Fibroblast of lung (primary cell): ENCODE results near the gene CSF3R. TPM values are rescaled to one million over a fixed set of nuclear protein-coding genes. Genes with fewer than 3 reads are reported as not detected.

ENCODE experiments used
- DNase-seq, 2 donors: peaks; one replicate each; pipeline versions ENCODE4 v3.0.0 to v3.0.0-alpha.2; 2010; ENCODE audit warnings: low read depth in 2 of 2
- H2AFZ ChIP-seq: 2 replicates; pipeline ENCODE4 v1.5.1; 2012; ENCODE audit warnings: low read length, control low read depth, inconsistent platforms
- H3K27ac ChIP-seq: 2 replicates; pipeline ENCODE4 v1.5.1; 2011; ENCODE audit warnings: low read length, control low read depth; ENCODE audit not compliant: insufficient read depth
- H3K27me3 ChIP-seq: 2 replicates; pipeline ENCODE4 v1.5.1; 2011; ENCODE audit warnings: mild to moderate bottlenecking, low read length; ENCODE audit not compliant: control insufficient read depth, insufficient read depth
- H3K36me3 ChIP-seq: 2 replicates; pipeline ENCODE4 v1.5.1; 2011; ENCODE audit warnings: low read length; ENCODE audit not compliant: control insufficient read depth, insufficient read depth
- H3K4me1 ChIP-seq: 2 replicates; pipeline ENCODE4 v1.5.1; 2011; ENCODE audit warnings: low read length; ENCODE audit not compliant: control insufficient read depth, insufficient read depth; ENCODE audit errors: extremely low read depth
- H3K4me2 ChIP-seq: 2 replicates; pipeline ENCODE4 v1.5.1; 2011; ENCODE audit warnings: low read length, control low read depth; ENCODE audit not compliant: insufficient read depth; ENCODE audit errors: extremely low read depth
- H3K4me3 ChIP-seq, 4 experiments: fragments of 200-600 bp in 1 of 4; sonication (generic) in 1 of 4; replicated peaks in 1 of 4; 2 replicates each; pipeline ENCODE4 v1.5.1; 2011 to 2016; ENCODE audit warnings: low read length in 4 of 4, low read depth in 3 of 4, mild to moderate bottlenecking in 3 of 4, control low read depth in 2 of 4, inconsistent platforms in 1 of 4, mixed read lengths in 1 of 4; ENCODE audit not compliant: insufficient read depth in 1 of 4; ENCODE audit errors: control extremely low read depth in 1 of 4
- H3K79me2 ChIP-seq: 2 replicates; pipeline ENCODE4 v1.5.1; 2012; ENCODE audit warnings: mild to moderate bottlenecking, low read length, inconsistent platforms; ENCODE audit not compliant: control insufficient read depth, insufficient read depth
- H3K9ac ChIP-seq: 2 replicates; pipeline ENCODE4 v1.5.1; 2011; ENCODE audit warnings: mild to moderate bottlenecking, low read length, control low read depth; ENCODE audit not compliant: insufficient read depth
- H3K9me3 ChIP-seq: 2 replicates; pipeline ENCODE4 v1.5.1; 2012; ENCODE audit warnings: low read depth, low read length; ENCODE audit not compliant: control insufficient read depth, insufficient read depth
- H4K20me1 ChIP-seq: 2 replicates; pipeline ENCODE4 v1.5.1; 2011; ENCODE audit warnings: low read length; ENCODE audit not compliant: control insufficient read depth, insufficient read depth; ENCODE audit errors: extremely low read depth
- CTCF ChIP-seq, 2 donors: IDR thresholded peaks in 1 of 2; conservative IDR thresholded peaks in 1 of 2; 1 replicate in 1 of 2; 2 replicates in 1 of 2; pipeline ENCODE4 v1.5.1; 2011 to 2012; ENCODE audit warnings: low read length in 2 of 2, control low read depth in 1 of 2, inconsistent platforms in 1 of 2, low read depth in 1 of 2, mild to moderate bottlenecking in 1 of 2
- EZH2 ChIP-seq: IDR thresholded peaks from 2 replicates; pipeline ENCODE4 v1.5.1; 2012; ENCODE audit warnings: low read length, control low read depth, mild to moderate bottlenecking; ENCODE audit errors: missing control alignments
- polyA plus RNA-seq, 2 donors: library from polyadenylated mRNA; depleted of rRNA in 1 of 2; stranded (reverse) in 1 of 2; unstranded in 1 of 2; fragments of >200 nt; gene quantifications; 2 replicates each; pipeline ENCODE4 v1.2.1, GENCODE V29; 2011 to 2012; ENCODE audit warnings: missing spikeins in 1 of 2
- total RNA-seq: library from RNA; depleted of rRNA; stranded (reverse); fragments of >200 nt; gene quantifications from 2 replicates; pipeline ENCODE4 v1.2.1, GENCODE V29; 2014

CSF3R gene
- total and polyA plus RNA-seq, 2 donors (not counting 1 experiment from before 2014, with no cell fraction given): under 0.01 TPM; not detected in 1

GRCh38 chr1:36517011-36517771 is 34.5 kb upstream of the CSF3R start:
- Histone ChIP-seq H3K4me1 (no peaks in the 10 kb centered on the region), H3K9ac (no peak overlapping the region), H3K9me3 (no peaks in the 10 kb centered on the region), H3K4me2 (no peak overlapping the region), H3K27me3 (no peaks in the 10 kb centered on the region), H3K79me2 (no peaks in the 10 kb centered on the region), H3K36me3 (no peaks in the 10 kb centered on the region), H3K4me3 (no peak overlapping the region), H2AFZ (no peak overlapping the region), H4K20me1 (no peaks in the 10 kb centered on the region), H3K27ac (no peak overlapping the region)
- TF ChIP-seq CTCF (conservative IDR thresholded peaks at IDR 0.05 in 1 of 2, IDR thresholded peaks at IDR 0.05 in 1 of 2; ENCODE audit: low read depth in 1 of 2, low read length in 2 of 2) (no peak), EZH2 (no peak)
- no peak for DNase-seq

GRCh38 chr1:36516372-36517010 is 33.8 kb upstream of the CSF3R start:
- TF ChIP-seq EZH2: no peak
- peak; percentile 67 to 84 for TF ChIP-seq CTCF (conservative IDR thresholded peaks at IDR 0.05 in 1 of 2, IDR thresholded peaks at IDR 0.05 in 1 of 2; ENCODE audit: low read depth in 1 of 2, low read length in 2 of 2)
- no peaks in the 10 kb centered on the region for H3K4me1 ChIP-seq
- H4K20me1 ChIP-seq: no peaks in the 10 kb centered on the region
- H3K9ac ChIP-seq: no peak overlapping the region
- no peaks in the 10 kb centered on the region for H3K36me3 ChIP-seq
- no peak overlapping the region for H3K4me2 ChIP-seq
- no peak overlapping the region for H3K4me3 ChIP-seq
- no peaks in the 10 kb centered on the region for H3K9me3 ChIP-seq
- H3K27me3 ChIP-seq: no peaks in the 10 kb centered on the region
- no peak overlapping the region for H3K27ac ChIP-seq
- H2AFZ ChIP-seq: no peak overlapping the region
- peak; percentile 40 to 53 for DNase-seq
- H3K79me2 ChIP-seq: no peaks in the 10 kb centered on the region

- TF ChIP-seq EZH2 (no peak), CTCF (conservative IDR thresholded peaks at IDR 0.05 in 1 of 2, IDR thresholded peaks at IDR 0.05 in 1 of 2; ENCODE audit: low read depth in 1 of 2, low read length in 2 of 2) (no peak)
- DNase-seq: no peak
Measured at GRCh38 chr1:36515315-36516138, 32.8 kb upstream of the CSF3R start.

More at GRCh38 chr1:36515315-36516138, 32.8 kb upstream of the CSF3R start:
- Histone ChIP-seq H3K4me2 (no peak overlapping the region), H3K9me3 (no peaks in the 10 kb centered on the region), H3K27me3 (no peaks in the 10 kb centered on the region), H3K4me1 (no peaks in the 10 kb centered on the region), H2AFZ (no peak overlapping the region), H3K36me3 (no peaks in the 10 kb centered on the region), H3K27ac (no peak overlapping the region), H3K4me3 (no peak overlapping the region), H3K79me2 (no peaks in the 10 kb centered on the region), H4K20me1 (no peaks in the 10 kb centered on the region), H3K9ac (no peak overlapping the region)
